Nephron (organoid): ENCODE data around the gene SMYD3.

Experiments used
- H3K27ac Mint-ChIP-seq, 3 experiments: 2 replicates each; pipeline ENCODE4 v1.8.0; 2020; ENCODE audit warnings: mixed read lengths in 3 of 3, mild to moderate bottlenecking in 2 of 3, moderate library complexity in 1 of 3
- H3K27me3 Mint-ChIP-seq: 2 replicates; pipeline ENCODE4 v1.8.0; 2021; ENCODE audit warnings: low read depth, mild to moderate bottlenecking, moderate library complexity, mixed read lengths
- H3K36me3 Mint-ChIP-seq: 2 replicates; pipeline ENCODE4 v1.8.0; 2020; ENCODE audit warnings: low read depth, mixed read lengths
- H3K4me1 Mint-ChIP-seq: 2 replicates; pipeline ENCODE4 v1.8.0; 2020; ENCODE audit warnings: mixed read lengths
- H3K4me3 Mint-ChIP-seq, 3 experiments: 2 replicates each; pipeline ENCODE4 v1.8.0; 2020; ENCODE audit warnings: mild to moderate bottlenecking in 3 of 3, mixed read lengths in 3 of 3, moderate library complexity in 2 of 3
- H3K9me3 Mint-ChIP-seq: 2 replicates; pipeline ENCODE4 v1.8.0; 2020; ENCODE audit warnings: mixed read lengths
- CTCF ChIP-seq, 3 experiments: fragments of 200-600 bp; sonication (generic); IDR thresholded peaks; one replicate each; pipeline ENCODE4 v1.5.0; 2021; ENCODE audit warnings: antibody characterized with exemption in 3 of 3; ENCODE audit not compliant: unreplicated experiment in 3 of 3

Gene SMYD3

GRCh38 chr1:246318036-246318359 is 189.1 kb downstream of the SMYD3 start:
- H3K9me3 Mint-ChIP-seq, result no peaks in the 10 kb centered on the region
- H3K27ac Mint-ChIP-seq, result no peak overlapping the region
- TF ChIP-seq CTCF (IDR thresholded peaks at IDR 0.05; ENCODE audit: unreplicated experiment in 3 of 3), result no peak
- H3K36me3 Mint-ChIP-seq, result no peaks in the 10 kb centered on the region
- H3K4me1 Mint-ChIP-seq, result peaks cover 15% of the 10 kb centered on the region
- peaks cover 6% of the 10 kb centered on the region for H3K27me3 Mint-ChIP-seq
- H3K4me3 Mint-ChIP-seq, result no peak overlapping the region

DNA sequence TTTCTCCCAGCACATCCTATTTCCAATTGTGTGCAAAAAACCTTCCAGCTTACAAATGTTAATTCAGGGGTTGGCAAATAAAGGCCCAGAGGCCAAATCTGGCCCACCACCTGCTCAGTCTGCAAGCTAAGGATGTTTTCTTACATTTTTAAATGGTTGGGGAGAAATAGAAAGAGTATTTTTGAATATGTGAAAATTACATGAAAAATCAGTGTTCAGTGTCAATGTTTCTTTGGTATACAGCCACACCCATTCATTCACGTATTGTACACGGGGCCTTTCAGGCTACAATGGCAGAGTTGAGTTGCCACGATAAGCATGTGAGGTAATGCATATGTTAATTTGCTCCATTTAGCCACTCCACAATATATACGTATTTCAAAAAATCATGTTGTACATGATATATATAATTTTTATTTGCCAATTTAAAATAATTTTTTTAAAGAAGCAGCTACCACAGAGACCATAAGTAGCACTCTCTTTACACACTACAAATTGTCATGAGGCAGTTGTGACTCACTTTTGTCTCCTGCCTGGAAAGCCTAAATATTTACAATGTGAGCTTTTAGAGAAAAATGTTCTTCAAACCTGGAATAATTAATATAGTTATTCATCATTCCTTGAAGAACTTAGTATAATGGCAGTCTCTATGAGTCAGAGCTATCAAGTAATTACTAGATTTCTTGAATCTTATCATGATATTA is 189.6 kb downstream of the SMYD3 start:
- no peaks in the 10 kb centered on the region for H3K36me3 Mint-ChIP-seq
- H3K4me3 Mint-ChIP-seq, result no peak overlapping the region
- H3K27ac Mint-ChIP-seq, result no peak overlapping the region
- H3K4me1 Mint-ChIP-seq, result peaks cover 10% of the 10 kb centered on the region
- H3K27me3 Mint-ChIP-seq, result peaks cover 2% of the 10 kb centered on the region
- no peaks in the 10 kb centered on the region for H3K9me3 Mint-ChIP-seq
- no peak for TF ChIP-seq CTCF (IDR thresholded peaks at IDR 0.05; ENCODE audit: unreplicated experiment in 3 of 3)

DNA sequence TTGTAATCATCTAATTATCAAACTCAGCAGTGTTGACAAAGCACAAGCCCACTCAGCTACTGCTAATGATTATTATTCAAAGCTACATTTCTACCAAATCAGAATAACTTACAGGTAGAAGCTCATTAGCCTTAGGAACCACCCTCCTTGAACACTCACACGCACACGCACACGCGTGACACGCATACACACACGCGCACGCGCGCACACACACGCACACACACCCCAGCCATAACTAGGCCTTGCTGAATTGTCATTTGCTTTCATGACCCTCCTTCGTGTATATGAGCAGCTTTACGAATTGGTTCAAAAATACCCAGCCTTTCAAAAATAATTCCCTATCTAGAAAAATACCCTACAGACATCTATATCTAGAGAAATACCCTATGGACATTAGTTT is 195.6 kb downstream of the SMYD3 start:
- Mint-ChIP-seq H3K4me1 (peaks cover 10% of the 10 kb centered on the region), H3K27me3 (no peaks in the 10 kb centered on the region), H3K36me3 (no peaks in the 10 kb centered on the region), H3K9me3 (no peaks in the 10 kb centered on the region), H3K4me3 (no peak overlapping the region), H3K27ac (no peak overlapping the region)
- TF ChIP-seq CTCF (IDR thresholded peaks at IDR 0.05; ENCODE audit: unreplicated experiment in 3 of 3), result no peak

DNA sequence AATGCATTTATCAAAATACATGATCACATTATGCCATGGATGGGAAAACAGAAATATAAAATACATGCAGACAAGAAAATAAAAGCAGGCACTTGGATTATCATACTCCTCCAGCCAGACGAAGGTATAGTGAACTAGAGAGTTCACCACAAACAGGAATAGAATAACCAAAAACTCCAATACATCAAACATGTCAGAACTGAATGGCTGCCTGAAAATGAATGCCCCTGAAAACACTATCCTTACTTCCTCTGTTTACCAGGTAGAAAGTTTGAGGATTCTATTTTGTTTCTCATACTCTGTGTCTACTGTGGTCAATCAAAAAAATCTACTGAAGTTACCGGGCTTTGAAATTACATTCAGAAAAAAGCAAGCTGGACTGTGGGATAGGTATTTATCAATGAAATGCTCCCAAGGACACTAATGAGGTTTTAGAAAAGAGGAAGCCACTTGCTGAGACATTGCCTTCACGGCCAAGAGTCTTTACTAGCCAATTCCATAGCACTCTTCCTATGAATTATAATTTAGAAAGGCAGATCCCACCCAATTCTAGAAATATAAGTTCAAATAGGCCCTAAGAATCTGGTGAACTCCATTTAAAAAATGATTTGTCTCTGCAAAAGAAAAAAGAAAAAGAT is 197.7 kb downstream of the SMYD3 start:
- Mint-ChIP-seq H3K27me3 (no peaks in the 10 kb centered on the region), H3K9me3 (no peaks in the 10 kb centered on the region), H3K36me3 (no peaks in the 10 kb centered on the region), H3K4me1 (peaks cover 10% of the 10 kb centered on the region), H3K27ac (peak overlapping the region in 1 of 3 experiments; percentile 37), H3K4me3 (no peak overlapping the region)
- no peak for TF ChIP-seq CTCF (IDR thresholded peaks at IDR 0.05; ENCODE audit: unreplicated experiment in 3 of 3)

- H3K4me3 Mint-ChIP-seq, result no peak overlapping the region
- H3K4me1 Mint-ChIP-seq, result peaks cover 10% of the 10 kb centered on the region
- no peaks in the 10 kb centered on the region for H3K9me3 Mint-ChIP-seq
- H3K36me3 Mint-ChIP-seq, result no peaks in the 10 kb centered on the region
- H3K27ac Mint-ChIP-seq, result peak overlapping the region; percentile 1 to 80 (median 50)
- no peak for TF ChIP-seq CTCF (IDR thresholded peaks at IDR 0.05; ENCODE audit: unreplicated experiment in 3 of 3)
- H3K27me3 Mint-ChIP-seq, result no peaks in the 10 kb centered on the region
Observed at GRCh38 chr1:246308533-246309075, 198.5 kb downstream of the SMYD3 start.
